ENCODE measurements around the gene NDUFB4.

NDUFB4 gene

GRCh38 chr3:120604382-120604781 lies 8.2 kb downstream of the NDUFB4 start:
- peaks cover 8% of the 10 kb centered on the region for H3K79me2 ChIP-seq (ENCODE audit: insufficient read depth, low read length)
- H3F3A ChIP-seq (ENCODE audit: insufficient read depth), result no peaks in the 10 kb centered on the region
- H3K4me3 ChIP-seq (ENCODE audit: insufficient read depth, low read length, poor library complexity, severe bottlenecking), result no peak overlapping the region
- H2AFZ ChIP-seq (ENCODE audit: low read depth, low read length, severe bottlenecking), result no peak overlapping the region
- H4K20me1 ChIP-seq (ENCODE audit: low read depth, low read length), result 0 out of 2 replicates have a peak, but pooled peaks cover 2% of the 10 kb centered on the region
- no peak overlapping the region for H3K9ac ChIP-seq (ENCODE audit: low read length)
- no peak for TF ChIP-seq EZH2phosphoT487 (conservative IDR thresholded peaks at IDR 0.05; ENCODE audit: low read length)
- TF ChIP-seq CTCF (IDR thresholded peaks at IDR 0.05; ENCODE audit: insufficient read depth, low read length, poor library complexity, severe bottlenecking), result no peak
- H3K27me3 ChIP-seq (ENCODE audit: low read length), result no peaks in the 10 kb centered on the region
- no peaks in the 10 kb centered on the region for H3K9me2 ChIP-seq (replicated peaks; ENCODE audit: insufficient read depth, low read length)
- H3K4me2 ChIP-seq (ENCODE audit: low read depth, low read length, poor library complexity, severe bottlenecking), result no peak overlapping the region
- no peaks in the 10 kb centered on the region for H3K9me3 ChIP-seq (ENCODE audit: insufficient read depth, low read length)
- H3K36me3 ChIP-seq (ENCODE audit: low read length), result peaks cover 16% of the 10 kb centered on the region; the same call in 1 of the 2 replicates
- no peak overlapping the region for H3K27ac ChIP-seq (ENCODE audit: low read depth, low read length)

GRCh38 chr3:120604784-120605183 lies 8.6 kb downstream of the NDUFB4 start:
- H3K27me3 ChIP-seq (ENCODE audit: low read length), result no peaks in the 10 kb centered on the region
- H4K20me1 ChIP-seq (ENCODE audit: low read depth, low read length), result 0 out of 2 replicates have a peak, but pooled peaks cover 2% of the 10 kb centered on the region
- TF ChIP-seq CTCF (IDR thresholded peaks at IDR 0.05; ENCODE audit: insufficient read depth, low read length, poor library complexity, severe bottlenecking), result no peak
- no peak for TF ChIP-seq EZH2phosphoT487 (conservative IDR thresholded peaks at IDR 0.05; ENCODE audit: low read length)
- H3K27ac ChIP-seq (ENCODE audit: low read depth, low read length), result no peak overlapping the region
- H3K9ac ChIP-seq (ENCODE audit: low read length), result no peak overlapping the region
- no peaks in the 10 kb centered on the region for H3K9me2 ChIP-seq (replicated peaks; ENCODE audit: insufficient read depth, low read length)
- peaks cover 14% of the 10 kb centered on the region; the same call in 1 of the 2 replicates for H3K36me3 ChIP-seq (ENCODE audit: low read length)
- no peak overlapping the region for H3K4me3 ChIP-seq (ENCODE audit: insufficient read depth, low read length, poor library complexity, severe bottlenecking)
- H3F3A ChIP-seq (ENCODE audit: insufficient read depth), result no peaks in the 10 kb centered on the region
- H3K79me2 ChIP-seq (ENCODE audit: insufficient read depth, low read length), result peaks cover 4% of the 10 kb centered on the region
- no peak overlapping the region for H3K4me2 ChIP-seq (ENCODE audit: low read depth, low read length, poor library complexity, severe bottlenecking)
- H3K9me3 ChIP-seq (ENCODE audit: insufficient read depth, low read length), result no peaks in the 10 kb centered on the region
- no peak overlapping the region for H2AFZ ChIP-seq (ENCODE audit: low read depth, low read length, severe bottlenecking)

GRCh38 chr3:120608506-120608905 lies 12.4 kb downstream of the NDUFB4 start:
- Histone ChIP-seq H3K27me3 (ENCODE audit: low read length) (no peaks in the 10 kb centered on the region), H3K9me3 (ENCODE audit: insufficient read depth, low read length) (no peaks in the 10 kb centered on the region), H3K4me2 (ENCODE audit: low read depth, low read length, poor library complexity, severe bottlenecking) (no peak overlapping the region), H4K20me1 (ENCODE audit: low read depth, low read length) (no peaks in the 10 kb centered on the region), H3K4me3 (ENCODE audit: insufficient read depth, low read length, poor library complexity, severe bottlenecking) (no peak overlapping the region), H3K9ac (ENCODE audit: low read length) (no peak overlapping the region), H3K79me2 (ENCODE audit: insufficient read depth, low read length) (no peaks in the 10 kb centered on the region), H2AFZ (ENCODE audit: low read depth, low read length, severe bottlenecking) (no peak overlapping the region), H3K27ac (ENCODE audit: low read depth, low read length) (no peak overlapping the region), H3F3A (ENCODE audit: insufficient read depth) (no peaks in the 10 kb centered on the region), H3K9me2 (replicated peaks; ENCODE audit: insufficient read depth, low read length) (no peaks in the 10 kb centered on the region), H3K36me3 (ENCODE audit: low read length) (no peaks in the 10 kb centered on the region)
- no peak for TF ChIP-seq CTCF (IDR thresholded peaks at IDR 0.05; ENCODE audit: insufficient read depth, low read length, poor library complexity, severe bottlenecking)
- no peak for TF ChIP-seq EZH2phosphoT487 (conservative IDR thresholded peaks at IDR 0.05; ENCODE audit: low read length)

All from SU-DHL-6 (cell line).